ACHN (cell line): ENCODE data around the gene ZNF567.
"Not testable (repeated sequence)": the region's sequence is repeated elsewhere in the genome, so short reads cannot be mapped to it uniquely, and the experiment has no call there.

Experiments
- DNase-seq: peaks from one replicate; pipeline ENCODE4 v3.0.0-alpha.2; 2015
- in situ Hi-C: cut with HindIII; loops from 2 replicates; pipeline ENCODE4 v1.10.0; 2017; ENCODE audit warnings: low sequenced_read_pairs, low pct_ligation_motif_present, low pct_unique_long_range_greater_than_20kb

ZNF567 gene

DNA sequence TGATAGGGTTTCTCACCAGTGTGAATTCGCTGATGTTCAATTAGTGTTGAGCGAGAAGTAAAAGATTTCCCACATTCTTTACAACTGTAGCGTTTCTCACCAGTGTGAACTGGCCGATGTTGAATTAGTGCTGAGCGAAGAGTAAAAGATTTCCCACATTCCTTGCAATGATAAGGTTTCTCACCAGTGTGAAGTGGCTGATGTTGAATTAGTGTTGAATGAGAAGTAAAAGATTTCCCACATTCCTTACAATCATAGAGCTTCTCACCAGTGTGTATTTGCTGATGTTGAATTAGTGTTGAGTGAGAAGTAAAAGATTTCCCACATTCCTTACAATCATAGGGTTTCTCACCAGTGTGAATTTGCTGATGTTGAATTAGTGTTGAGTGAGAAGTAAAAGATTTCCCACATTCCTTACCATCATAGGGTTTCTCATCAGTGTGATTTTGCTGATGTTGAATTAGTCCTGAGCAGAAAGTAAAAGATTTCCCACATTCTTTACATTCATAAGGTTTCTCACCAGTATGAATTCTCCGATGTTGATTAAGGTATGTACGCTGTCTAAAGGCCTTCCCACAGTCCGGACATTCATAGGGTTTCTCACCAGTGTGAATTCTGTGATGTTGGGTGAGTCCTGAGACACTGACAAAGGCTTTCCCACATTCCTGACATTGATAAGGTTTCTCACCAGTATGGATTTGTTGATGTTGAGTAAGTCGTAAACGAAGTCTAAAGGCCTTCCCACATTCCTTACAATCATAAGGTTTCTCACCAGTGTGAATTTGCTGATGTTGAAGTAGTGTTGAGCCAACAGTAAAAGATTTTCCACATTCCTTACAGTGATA lies 61.2 kb downstream of the ZNF567 start:
- no peak for DNase-seq
- in situ Hi-C loops = no loop called here

DNA sequence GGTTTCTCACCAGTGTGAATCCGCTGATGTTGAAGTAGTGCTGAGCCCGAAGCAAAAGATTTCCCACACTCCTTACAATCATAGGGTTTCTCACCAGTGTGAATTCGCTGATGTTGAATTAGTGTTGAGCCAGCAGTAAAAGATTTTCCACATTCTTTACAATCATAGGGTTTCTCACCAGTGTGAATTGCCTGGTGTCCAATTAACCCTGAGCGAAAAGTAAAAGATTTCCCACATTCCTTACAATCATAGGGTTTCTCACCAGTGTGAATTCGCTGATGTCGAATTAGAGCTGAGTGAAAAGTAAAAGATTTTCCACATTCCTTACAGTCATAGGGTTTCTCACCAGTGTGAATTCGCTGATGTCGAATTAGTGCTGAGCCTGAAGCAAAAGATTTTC lies 62.2 kb downstream of the ZNF567 start:
- DNase-seq, in situ Hi-C loops: not testable (repeated sequence)

DNA sequence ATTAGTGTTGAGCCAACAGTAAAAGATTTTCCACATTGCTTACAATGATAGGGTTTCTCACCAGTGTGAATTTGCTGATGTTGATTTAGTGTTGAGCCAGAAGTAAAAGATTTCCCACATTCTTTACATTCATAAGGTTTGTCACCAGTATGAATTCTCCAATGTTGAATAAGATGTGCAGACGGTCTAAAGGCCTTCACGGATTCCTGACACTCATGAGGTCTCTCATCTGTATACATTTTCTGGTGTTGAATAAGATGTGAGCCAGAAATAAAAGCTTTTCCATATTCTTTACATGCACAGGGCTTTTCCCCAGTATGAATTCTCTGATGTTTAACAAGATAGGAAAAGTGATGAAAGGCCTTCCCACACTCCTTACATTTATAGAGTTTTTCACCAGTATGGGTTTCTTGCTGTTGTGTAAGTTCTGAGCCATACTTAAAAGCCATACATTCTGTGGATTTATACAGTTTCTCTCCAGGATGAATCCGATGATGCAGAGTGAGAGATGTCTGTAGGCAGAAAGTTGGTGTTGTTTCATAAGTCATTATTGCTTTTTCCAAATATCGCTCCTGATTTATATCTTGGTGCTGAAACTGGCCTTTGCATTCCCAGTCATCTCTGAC lies 62.8 kb downstream of the ZNF567 start:
- in situ Hi-C loops = no loop called here

More for the DNA sequence above, 62.8 kb downstream of the ZNF567 start:
- no peak for DNase-seq
